ENCODE measurements around the gene ZFAND3.
"Not testable (repeated sequence)": the region's sequence is repeated elsewhere in the genome, so short reads cannot be mapped to it uniquely, and the experiment has no call there.

Gene ZFAND3

GRCh38 chr6:37943436-37944058 is 124.0 kb downstream of the ZFAND3 start:
- Histone ChIP-seq H3K79me2 (ENCODE audit: insufficient read depth, low read length) (no peaks in the 10 kb centered on the region), H3K9ac (ENCODE audit: low read length) (no peak overlapping the region), H3K4me1 (ENCODE audit: insufficient read depth, low read length, severe bottlenecking) (peaks cover 17% of the 10 kb centered on the region), H3K9me2 (ENCODE audit: low read depth, low read length) (no peaks in the 10 kb centered on the region), H3K4me3 (ENCODE audit: low read depth, low read length, poor library complexity, severe bottlenecking) (no peak overlapping the region), H3K27ac (ENCODE audit: low read depth, low read length, poor library complexity, severe bottlenecking) (no peak overlapping the region), H2AFZ (ENCODE audit: low read length) (no peak overlapping the region), H3K27me3 (ENCODE audit: insufficient read depth, low read length) (no peaks in the 10 kb centered on the region), H3K9me3 (ENCODE audit: low read length) (no peaks in the 10 kb centered on the region), H3K4me2 (ENCODE audit: low read length) (no peak overlapping the region), H4K20me1 (ENCODE audit: insufficient read depth, low read length) (no peaks in the 10 kb centered on the region), H3F3A (ENCODE audit: insufficient read depth, low read length) (no peaks in the 10 kb centered on the region), H3K36me3 (ENCODE audit: insufficient read depth, low read length) (no peaks in the 10 kb centered on the region)
- TF ChIP-seq CTCF (IDR thresholded peaks at IDR 0.05; ENCODE audit: low read length) (no peak), EZH2 (IDR thresholded peaks at IDR 0.05; ENCODE audit: borderline replicate concordance, low read length) (no peak)

DNA sequence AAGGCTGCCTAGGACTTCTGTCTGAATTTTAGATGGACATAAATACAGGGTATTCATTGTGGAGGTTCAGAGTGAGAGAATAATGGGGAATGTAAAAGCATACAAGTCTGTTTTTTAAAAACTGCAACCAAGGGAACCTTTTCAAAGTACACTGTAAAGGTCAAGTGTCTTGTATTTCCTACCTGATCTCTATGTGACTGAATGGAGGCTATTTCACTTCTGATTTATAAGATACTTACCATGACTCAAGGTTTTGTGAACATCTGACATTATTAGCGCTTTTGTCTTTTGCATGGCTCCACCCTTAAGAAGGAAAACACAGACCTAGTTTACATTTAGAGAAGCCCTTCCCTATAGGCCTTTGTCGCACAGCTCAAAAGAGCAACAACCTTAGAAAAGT is 126.5 kb downstream of the ZFAND3 start:
- Histone ChIP-seq H3K4me1 (ENCODE audit: insufficient read depth, low read length, severe bottlenecking) (peaks cover 17% of the 10 kb centered on the region), H3K9me3 (ENCODE audit: low read length) (no peaks in the 10 kb centered on the region), H3K9me2 (ENCODE audit: low read depth, low read length) (no peaks in the 10 kb centered on the region), H3K27ac (ENCODE audit: low read depth, low read length, poor library complexity, severe bottlenecking) (no peak overlapping the region), H3K79me2 (ENCODE audit: insufficient read depth, low read length) (no peaks in the 10 kb centered on the region), H3K27me3 (ENCODE audit: insufficient read depth, low read length) (no peaks in the 10 kb centered on the region), H3K4me3 (ENCODE audit: low read depth, low read length, poor library complexity, severe bottlenecking) (no peak overlapping the region), H2AFZ (ENCODE audit: low read length) (no peak overlapping the region), H3K9ac (ENCODE audit: low read length) (no peak overlapping the region), H3K4me2 (ENCODE audit: low read length) (no peak overlapping the region), H4K20me1 (ENCODE audit: insufficient read depth, low read length) (no peaks in the 10 kb centered on the region), H3K36me3 (ENCODE audit: insufficient read depth, low read length) (no peaks in the 10 kb centered on the region), H3F3A (ENCODE audit: insufficient read depth, low read length) (no peaks in the 10 kb centered on the region)
- TF ChIP-seq EZH2 (IDR thresholded peaks at IDR 0.05; ENCODE audit: borderline replicate concordance, low read length) (no peak), CTCF (IDR thresholded peaks at IDR 0.05; ENCODE audit: low read length) (no peak)

DNA sequence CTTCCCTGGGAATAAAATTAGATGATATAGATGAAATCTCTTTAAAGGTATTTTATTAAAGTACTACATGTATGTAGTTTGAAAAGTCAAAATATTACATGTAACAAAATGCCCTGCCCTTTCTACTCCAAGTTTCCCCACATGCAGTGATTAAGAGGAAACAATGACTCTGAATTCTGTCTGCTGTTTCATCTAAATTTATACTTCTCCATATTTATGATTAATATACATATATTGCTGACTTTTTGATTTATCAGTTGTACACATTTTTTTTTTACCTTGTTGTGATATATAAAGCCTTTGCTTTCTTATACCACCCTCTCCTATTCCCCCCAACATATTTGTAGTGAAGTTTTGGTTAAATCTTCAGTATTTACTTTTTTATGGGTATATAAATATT is 127.9 kb downstream of the ZFAND3 start:
- H3K4me2 ChIP-seq (ENCODE audit: low read length) = no peak overlapping the region
- H2AFZ ChIP-seq (ENCODE audit: low read length) = no peak overlapping the region
- H3K27me3 ChIP-seq (ENCODE audit: insufficient read depth, low read length) = no peaks in the 10 kb centered on the region
- H3K27ac ChIP-seq (ENCODE audit: low read depth, low read length, poor library complexity, severe bottlenecking) = no peak overlapping the region
- H3K79me2 ChIP-seq (ENCODE audit: insufficient read depth, low read length) = no peaks in the 10 kb centered on the region
- H3K36me3 ChIP-seq (ENCODE audit: insufficient read depth, low read length) = no peaks in the 10 kb centered on the region
- no peaks in the 10 kb centered on the region for H4K20me1 ChIP-seq (ENCODE audit: insufficient read depth, low read length)
- H3K9me2 ChIP-seq (ENCODE audit: low read depth, low read length) = no peaks in the 10 kb centered on the region
- H3K9me3 ChIP-seq (ENCODE audit: low read length) = no peaks in the 10 kb centered on the region
- no peak overlapping the region for H3K9ac ChIP-seq (ENCODE audit: low read length)
- H3F3A ChIP-seq (ENCODE audit: insufficient read depth, low read length) = no peaks in the 10 kb centered on the region
- peaks cover 14% of the 10 kb centered on the region for H3K4me1 ChIP-seq (ENCODE audit: insufficient read depth, low read length, severe bottlenecking)
- TF ChIP-seq CTCF (IDR thresholded peaks at IDR 0.05; ENCODE audit: low read length) (no peak), EZH2 (IDR thresholded peaks at IDR 0.05; ENCODE audit: borderline replicate concordance, low read length) (no peak)
- H3K4me3 ChIP-seq (ENCODE audit: low read depth, low read length, poor library complexity, severe bottlenecking) = no peak overlapping the region

- H3F3A ChIP-seq (ENCODE audit: insufficient read depth, low read length); H3K9me2 ChIP-seq (ENCODE audit: low read depth, low read length); H3K9ac ChIP-seq (ENCODE audit: low read length); H2AFZ ChIP-seq (ENCODE audit: low read length); H4K20me1 ChIP-seq (ENCODE audit: insufficient read depth, low read length); H3K4me3 ChIP-seq (ENCODE audit: low read depth, low read length, poor library complexity, severe bottlenecking); H3K27me3 ChIP-seq (ENCODE audit: insufficient read depth, low read length); H3K9me3 ChIP-seq (ENCODE audit: low read length); H3K36me3 ChIP-seq (ENCODE audit: insufficient read depth, low read length); H3K4me1 ChIP-seq (ENCODE audit: insufficient read depth, low read length, severe bottlenecking); H3K27ac ChIP-seq (ENCODE audit: low read depth, low read length, poor library complexity, severe bottlenecking); H3K4me2 ChIP-seq (ENCODE audit: low read length); H3K79me2 ChIP-seq (ENCODE audit: insufficient read depth, low read length): not testable (repeated sequence)
Measured at GRCh38 chr6:37948584-37948983, 129.1 kb downstream of the ZFAND3 start.

Data from OCI-LY1 (cell line).